NCI-H2227 treated with DMSO at 0.1 percent for 48 hours (cell line): Measurements from ENCODE around the gene SREBF2.

Experiments
- DNase-seq: peaks from one replicate; lab custom pipeline; 2025; lab: John Stamatoyannopoulos, UW

Gene SREBF2

GRCh38 chr22:41922328-41922727, 89.4 kb downstream of the SREBF2 start:
- no peak for DNase-seq

- DNase-seq: no peak
Measured at GRCh38 chr22:41922940-41923594, 90.2 kb downstream of the SREBF2 start.

- DNase-seq: no peak
Measured at GRCh38 chr22:41923595-41924276, 90.8 kb downstream of the SREBF2 start.

GRCh38 chr22:41925783-41926460, 93.0 kb downstream of the SREBF2 start:
- DNase-seq: no peak

GRCh38 chr22:41927813-41928212, 94.9 kb downstream of the SREBF2 start:
- no peak for DNase-seq

GRCh38 chr22:41928593-41929417, 95.9 kb downstream of the SREBF2 start:
- DNase-seq: no peak

GRCh38 chr22:41929418-41929810, 96.5 kb downstream of the SREBF2 start:
- no peak for DNase-seq

- DNase-seq: no peak
Measured at GRCh38 chr22:41931701-41932269, 98.9 kb downstream of the SREBF2 start.

- no peak for DNase-seq
Measured at GRCh38 chr22:41932353-41932752, 99.4 kb downstream of the SREBF2 start.

- no peak for DNase-seq
Measured at GRCh38 chr22:41933411-41934177, 100.7 kb downstream of the SREBF2 start.

- no peak for DNase-seq
Measured at GRCh38 chr22:41934284-41935014, 101.5 kb downstream of the SREBF2 start.

- DNase-seq: no peak
Measured at GRCh38 chr22:41935015-41935351, 102.1 kb downstream of the SREBF2 start.

GRCh38 chr22:41935509-41935908, 102.6 kb downstream of the SREBF2 start:
- no peak for DNase-seq

- DNase-seq: no peak
Measured at GRCh38 chr22:41936894-41937169, 103.9 kb downstream of the SREBF2 start.

GRCh38 chr22:41939981-41940831, 107.3 kb downstream of the SREBF2 start:
- no peak for DNase-seq

GRCh38 chr22:41940832-41941765, 108.2 kb downstream of the SREBF2 start:
- peak; percentile 33 for DNase-seq

GRCh38 chr22:41943661-41944209, 110.8 kb downstream of the SREBF2 start:
- no peak for DNase-seq

GRCh38 chr22:41946629-41947423, 113.9 kb downstream of the SREBF2 start, which contains the start of gene CENPM:
CENPM (minus strand) TSS chr22:41947152; CDS start chr22:41947076, 76 bp downstream.
- peak; percentile 92 for DNase-seq
